Measurements from ENCODE around the gene COX15.

The COX15 gene

DNA sequence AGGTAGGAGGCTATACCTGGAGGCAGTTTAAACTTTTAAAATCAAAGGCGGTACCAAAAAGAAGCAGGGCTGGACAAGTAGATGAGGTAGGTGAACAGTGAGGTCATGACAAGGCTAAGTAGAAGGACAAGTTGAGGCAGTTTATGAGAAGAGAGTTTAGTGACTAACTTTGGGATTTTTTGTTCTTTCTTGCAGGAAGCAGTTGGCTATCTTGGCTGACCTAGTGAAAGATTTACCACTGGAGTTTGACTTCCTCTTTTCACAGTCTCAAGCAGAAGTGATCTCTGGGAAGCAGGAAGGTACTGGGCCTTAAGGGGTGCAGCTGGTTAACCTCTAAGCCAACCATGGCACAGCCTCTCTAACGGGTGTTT is 46.3 kb downstream of the COX15 start:
- H3K4me2 ChIP-seq (ENCODE audit: low read length), result no peak overlapping the region
- no peaks in the 10 kb centered on the region for H3K9me3 ChIP-seq (ENCODE audit: control insufficient read depth, low read length)
- TF ChIP-seq, protein P1, sequence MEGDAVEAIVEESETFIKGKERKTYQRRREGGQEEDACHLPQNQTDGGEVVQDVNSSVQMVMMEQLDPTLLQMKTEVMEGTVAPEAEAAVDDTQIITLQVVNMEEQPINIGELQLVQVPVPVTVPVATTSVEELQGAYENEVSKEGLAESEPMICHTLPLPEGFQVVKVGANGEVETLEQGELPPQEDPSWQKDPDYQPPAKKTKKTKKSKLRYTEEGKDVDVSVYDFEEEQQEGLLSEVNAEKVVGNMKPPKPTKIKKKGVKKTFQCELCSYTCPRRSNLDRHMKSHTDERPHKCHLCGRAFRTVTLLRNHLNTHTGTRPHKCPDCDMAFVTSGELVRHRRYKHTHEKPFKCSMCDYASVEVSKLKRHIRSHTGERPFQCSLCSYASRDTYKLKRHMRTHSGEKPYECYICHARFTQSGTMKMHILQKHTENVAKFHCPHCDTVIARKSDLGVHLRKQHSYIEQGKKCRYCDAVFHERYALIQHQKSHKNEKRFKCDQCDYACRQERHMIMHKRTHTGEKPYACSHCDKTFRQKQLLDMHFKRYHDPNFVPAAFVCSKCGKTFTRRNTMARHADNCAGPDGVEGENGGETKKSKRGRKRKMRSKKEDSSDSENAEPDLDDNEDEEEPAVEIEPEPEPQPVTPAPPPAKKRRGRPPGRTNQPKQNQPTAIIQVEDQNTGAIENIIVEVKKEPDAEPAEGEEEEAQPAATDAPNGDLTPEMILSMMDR (IDR thresholded peaks at IDR 0.05), result no peak
- H3K27me3 ChIP-seq (ENCODE audit: control insufficient read depth, insufficient read depth, low read length), result no peaks in the 10 kb centered on the region
- no peaks in the 10 kb centered on the region for H3K4me1 ChIP-seq
- no peaks in the 10 kb centered on the region for H3K36me3 ChIP-seq (ENCODE audit: control insufficient read depth, insufficient read depth, low read length)
- no peak overlapping the region for H3K27ac ChIP-seq
- H3K4me3 ChIP-seq (ENCODE audit: low read depth, low read length), result no peak overlapping the region
- no peaks in the 10 kb centered on the region for H3K79me2 ChIP-seq
- H2AFZ ChIP-seq, result no peak overlapping the region
- no peak overlapping the region for H3K9ac ChIP-seq

DNA sequence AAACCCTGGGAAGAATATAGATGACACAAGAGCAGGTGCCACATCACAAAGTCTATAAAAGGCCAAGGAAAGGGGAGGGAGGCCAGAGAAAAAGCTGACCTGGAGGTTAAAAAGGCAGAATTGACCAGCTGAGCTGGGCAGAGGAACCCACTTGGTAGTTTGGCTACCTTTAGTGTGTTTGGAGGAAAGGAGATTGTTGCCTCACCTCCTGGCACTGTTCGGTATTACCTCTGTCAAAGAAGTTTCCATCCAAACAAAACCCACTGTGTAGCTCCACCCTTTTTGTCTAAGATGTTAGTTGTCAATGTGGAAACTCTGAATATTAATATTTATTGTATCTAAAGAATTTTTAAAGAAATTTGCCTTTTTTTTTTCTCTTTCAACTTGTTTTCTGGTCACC is 49.2 kb downstream of the COX15 start:
- TF ChIP-seq, protein P1 (IDR thresholded peaks at IDR 0.05), result no peak
- H3K79me2 ChIP-seq, result no peaks in the 10 kb centered on the region
- no peak overlapping the region for H3K9ac ChIP-seq
- no peaks in the 10 kb centered on the region for H3K4me1 ChIP-seq
- no peaks in the 10 kb centered on the region for H3K36me3 ChIP-seq (ENCODE audit: control insufficient read depth, insufficient read depth, low read length)
- no peak overlapping the region for H3K27ac ChIP-seq
- H3K4me3 ChIP-seq (ENCODE audit: low read depth, low read length), result no peak overlapping the region
- H3K4me2 ChIP-seq (ENCODE audit: low read length), result no peak overlapping the region
- no peaks in the 10 kb centered on the region for H3K27me3 ChIP-seq (ENCODE audit: control insufficient read depth, insufficient read depth, low read length)
- H3K9me3 ChIP-seq (ENCODE audit: control insufficient read depth, low read length), result no peaks in the 10 kb centered on the region
- H2AFZ ChIP-seq, result no peak overlapping the region

All from parathyroid adenoma (tissue), 2 donors.